ENCODE data around the gene LRRC3B. TPM values are rescaled to one million over a fixed set of nuclear protein-coding genes. Genes with fewer than 3 reads are reported as not detected.

LRRC3B gene, protein sequence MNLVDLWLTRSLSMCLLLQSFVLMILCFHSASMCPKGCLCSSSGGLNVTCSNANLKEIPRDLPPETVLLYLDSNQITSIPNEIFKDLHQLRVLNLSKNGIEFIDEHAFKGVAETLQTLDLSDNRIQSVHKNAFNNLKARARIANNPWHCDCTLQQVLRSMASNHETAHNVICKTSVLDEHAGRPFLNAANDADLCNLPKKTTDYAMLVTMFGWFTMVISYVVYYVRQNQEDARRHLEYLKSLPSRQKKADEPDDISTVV
- not detected in 2 replicates for polyA plus RNA-seq (2011; rRNA removed)
- not detected in 2 replicates for polyA minus RNA-seq (2011; rRNA and poly(A)+ RNA removed)

DNA sequence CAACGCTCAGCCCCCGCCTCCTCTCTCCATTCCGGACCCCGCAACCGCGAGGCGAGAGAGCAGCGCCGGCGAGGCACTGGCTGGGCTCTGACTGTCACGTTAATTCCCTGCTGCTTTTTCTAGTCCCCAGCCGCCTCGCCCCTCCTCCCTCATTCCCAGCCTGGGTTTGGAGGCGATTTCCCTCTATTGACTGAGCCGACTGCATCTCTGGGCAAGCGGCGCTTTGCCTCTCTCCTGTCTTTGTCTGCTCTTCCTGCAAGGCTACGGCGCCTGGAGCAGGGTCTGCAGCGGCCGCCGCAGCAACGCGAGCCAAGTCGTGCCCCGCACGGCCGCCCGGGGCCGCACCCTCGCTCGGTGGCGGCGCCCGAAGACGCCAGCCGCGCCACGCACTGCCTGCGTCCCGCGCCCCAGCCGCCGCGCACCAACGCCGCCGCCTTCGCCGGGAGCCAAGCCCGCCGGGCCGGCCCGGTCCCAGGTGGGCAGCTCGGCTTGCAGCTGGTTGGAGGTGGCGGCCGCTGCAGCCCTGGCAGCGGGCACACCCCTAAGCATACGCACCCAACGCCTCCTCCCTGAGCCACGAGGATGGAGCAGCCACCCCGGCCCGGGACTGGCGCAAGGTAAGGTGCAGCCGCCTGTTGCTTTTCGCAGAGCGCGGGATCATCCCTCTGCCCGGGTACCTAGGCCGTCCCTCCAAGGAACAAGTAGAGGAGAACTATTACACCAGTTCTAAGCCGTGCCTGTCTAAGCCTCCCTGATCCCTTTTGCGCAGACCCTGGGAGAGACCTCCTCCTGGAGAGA, at the start of gene LRRC3B:
TSS of gene LRRC3B (plus strand) at position 152 of the 798 bp plus-strand sequence. CDS start 86,901 bp downstream, outside the sequence.
- ChIA-PET POLR2A (no interaction called here), CTCF (no interaction called here)
- H3K9me3 ChIP-seq (ENCODE audit: control insufficient read depth, insufficient read depth, low read length) = peaks cover 31% of the 10 kb centered on the region
- no peak within 1 kb of the TSS for H3K4me3 ChIP-seq (ENCODE audit: low read depth, low read length)
- no peaks in the 10 kb centered on the region for H3K27me3 ChIP-seq (ENCODE audit: control insufficient read depth, insufficient read depth, low read length)
- TF ChIP-seq, protein P1, sequence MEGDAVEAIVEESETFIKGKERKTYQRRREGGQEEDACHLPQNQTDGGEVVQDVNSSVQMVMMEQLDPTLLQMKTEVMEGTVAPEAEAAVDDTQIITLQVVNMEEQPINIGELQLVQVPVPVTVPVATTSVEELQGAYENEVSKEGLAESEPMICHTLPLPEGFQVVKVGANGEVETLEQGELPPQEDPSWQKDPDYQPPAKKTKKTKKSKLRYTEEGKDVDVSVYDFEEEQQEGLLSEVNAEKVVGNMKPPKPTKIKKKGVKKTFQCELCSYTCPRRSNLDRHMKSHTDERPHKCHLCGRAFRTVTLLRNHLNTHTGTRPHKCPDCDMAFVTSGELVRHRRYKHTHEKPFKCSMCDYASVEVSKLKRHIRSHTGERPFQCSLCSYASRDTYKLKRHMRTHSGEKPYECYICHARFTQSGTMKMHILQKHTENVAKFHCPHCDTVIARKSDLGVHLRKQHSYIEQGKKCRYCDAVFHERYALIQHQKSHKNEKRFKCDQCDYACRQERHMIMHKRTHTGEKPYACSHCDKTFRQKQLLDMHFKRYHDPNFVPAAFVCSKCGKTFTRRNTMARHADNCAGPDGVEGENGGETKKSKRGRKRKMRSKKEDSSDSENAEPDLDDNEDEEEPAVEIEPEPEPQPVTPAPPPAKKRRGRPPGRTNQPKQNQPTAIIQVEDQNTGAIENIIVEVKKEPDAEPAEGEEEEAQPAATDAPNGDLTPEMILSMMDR (IDR thresholded peaks at IDR 0.05; ENCODE audit: low read depth, low read length) = no peak
- H3K27ac ChIP-seq (ENCODE audit: low read depth, low read length) = no peak within 1 kb of the TSS
- DNase-seq (ENCODE audit: low read depth, low spot score) = no peak

GRCh38 chr3:26574766-26575165, 47.8 kb upstream of the LRRC3B start:
- H3K27ac ChIP-seq (ENCODE audit: low read depth, low read length) = no peak overlapping the region
- no peak overlapping the region for H3K4me3 ChIP-seq (ENCODE audit: low read depth, low read length)
- ChIA-PET CTCF (no interaction called here), POLR2A (no interaction called here)
- peaks cover 3% of the 10 kb centered on the region; the same call in 1 of the 2 replicates for H3K9me3 ChIP-seq (ENCODE audit: control insufficient read depth, insufficient read depth, low read length)
- TF ChIP-seq, protein P1 (IDR thresholded peaks at IDR 0.05; ENCODE audit: low read depth, low read length) = no peak
- H3K27me3 ChIP-seq (ENCODE audit: control insufficient read depth, insufficient read depth, low read length) = no peaks in the 10 kb centered on the region
- DNase-seq (ENCODE audit: low read depth, low spot score) = no peak

DNA sequence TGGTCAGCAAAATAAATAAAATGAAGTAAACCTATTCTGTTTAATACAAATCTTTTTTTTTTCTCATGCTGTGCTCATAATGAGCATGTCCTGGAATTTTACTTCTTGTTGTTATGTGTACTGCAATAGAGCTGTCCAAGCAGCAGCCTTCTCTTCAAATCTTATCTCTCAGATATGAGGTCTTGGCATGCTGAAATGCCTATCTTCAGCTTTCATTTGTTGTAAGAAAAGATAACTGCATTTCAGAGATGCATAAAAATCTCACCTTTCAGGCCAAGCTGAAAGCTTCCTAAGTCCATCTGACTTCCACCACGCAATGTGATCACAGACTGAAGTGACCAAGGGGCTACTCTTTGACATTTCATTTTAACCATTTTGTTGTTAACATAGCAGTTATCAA, 43.5 kb upstream of the LRRC3B start:
- TF ChIP-seq, protein P1 (IDR thresholded peaks at IDR 0.05; ENCODE audit: low read depth, low read length) = no peak
- Histone ChIP-seq H3K9me3 (ENCODE audit: control insufficient read depth, insufficient read depth, low read length) (peaks cover 3% of the 10 kb centered on the region; the same call in 1 of the 2 replicates), H3K4me3 (ENCODE audit: low read depth, low read length) (no peak overlapping the region), H3K27ac (ENCODE audit: low read depth, low read length) (no peak overlapping the region), H3K27me3 (ENCODE audit: control insufficient read depth, insufficient read depth, low read length) (no peaks in the 10 kb centered on the region)
- CTCF ChIA-PET = no interaction called here
- POLR2A ChIA-PET = no interaction called here
- no peak for DNase-seq (ENCODE audit: low read depth, low spot score)

DNA sequence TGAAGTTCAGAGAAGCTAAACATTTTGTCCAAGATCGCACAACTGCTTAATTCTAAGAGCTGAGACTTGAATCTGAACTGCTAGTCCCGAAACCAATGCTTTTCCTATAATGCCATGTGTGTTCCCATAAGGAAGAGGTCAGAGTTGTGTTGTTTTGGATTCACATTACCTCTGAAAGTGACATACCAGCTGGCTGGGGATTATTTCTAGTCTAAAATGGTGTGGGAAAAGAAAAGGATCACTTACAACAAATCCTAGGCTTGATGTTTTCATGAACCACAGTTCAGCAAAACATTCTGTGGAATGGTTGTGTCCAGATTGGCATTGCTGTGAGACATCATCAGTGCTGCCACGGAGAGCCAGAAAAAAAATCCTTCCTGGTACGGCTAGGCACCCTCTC, 35.0 kb upstream of the LRRC3B start:
- TF ChIP-seq, protein P1 (IDR thresholded peaks at IDR 0.05; ENCODE audit: low read depth, low read length) = no peak
- Histone ChIP-seq H3K9me3 (ENCODE audit: control insufficient read depth, insufficient read depth, low read length) (peaks cover 3% of the 10 kb centered on the region; the same call in 1 of the 2 replicates), H3K27me3 (ENCODE audit: control insufficient read depth, insufficient read depth, low read length) (no peaks in the 10 kb centered on the region), H3K27ac (ENCODE audit: low read depth, low read length) (no peak overlapping the region), H3K4me3 (ENCODE audit: low read depth, low read length) (no peak overlapping the region)
- POLR2A ChIA-PET = no interaction called here
- no peak for DNase-seq (ENCODE audit: low read depth, low spot score)
- CTCF ChIA-PET = no interaction called here

GRCh38 chr3:26588931-26589330, 33.6 kb upstream of the LRRC3B start:
- TF ChIP-seq, protein P1 (IDR thresholded peaks at IDR 0.05; ENCODE audit: low read depth, low read length) = no peak
- H3K4me3 ChIP-seq (ENCODE audit: low read depth, low read length) = no peak overlapping the region
- ChIA-PET CTCF (no interaction called here), POLR2A (no interaction called here)
- no peaks in the 10 kb centered on the region for H3K27me3 ChIP-seq (ENCODE audit: control insufficient read depth, insufficient read depth, low read length)
- no peaks in the 10 kb centered on the region; the same call in 1 of the 2 replicates for H3K9me3 ChIP-seq (ENCODE audit: control insufficient read depth, insufficient read depth, low read length)
- no peak for DNase-seq (ENCODE audit: low read depth, low spot score)
- H3K27ac ChIP-seq (ENCODE audit: low read depth, low read length) = no peak overlapping the region

Measured in AG04450 (cell line).